GM19328 (cell line): ENCODE results near the gene TRIM40.
"Not testable (repeated sequence)": the region's sequence is repeated elsewhere in the genome, so short reads cannot be mapped to it uniquely, and the experiment has no call there.

Experiments used
- ATAC-seq: cut with Tn5 transposase; IDR thresholded peaks from one replicate; pipeline ENCODE4 v1.9.1; 2021; ENCODE audit warnings: mild to moderate bottlenecking, moderate library complexity; ENCODE audit not compliant: unreplicated experiment

Gene TRIM40

DNA sequence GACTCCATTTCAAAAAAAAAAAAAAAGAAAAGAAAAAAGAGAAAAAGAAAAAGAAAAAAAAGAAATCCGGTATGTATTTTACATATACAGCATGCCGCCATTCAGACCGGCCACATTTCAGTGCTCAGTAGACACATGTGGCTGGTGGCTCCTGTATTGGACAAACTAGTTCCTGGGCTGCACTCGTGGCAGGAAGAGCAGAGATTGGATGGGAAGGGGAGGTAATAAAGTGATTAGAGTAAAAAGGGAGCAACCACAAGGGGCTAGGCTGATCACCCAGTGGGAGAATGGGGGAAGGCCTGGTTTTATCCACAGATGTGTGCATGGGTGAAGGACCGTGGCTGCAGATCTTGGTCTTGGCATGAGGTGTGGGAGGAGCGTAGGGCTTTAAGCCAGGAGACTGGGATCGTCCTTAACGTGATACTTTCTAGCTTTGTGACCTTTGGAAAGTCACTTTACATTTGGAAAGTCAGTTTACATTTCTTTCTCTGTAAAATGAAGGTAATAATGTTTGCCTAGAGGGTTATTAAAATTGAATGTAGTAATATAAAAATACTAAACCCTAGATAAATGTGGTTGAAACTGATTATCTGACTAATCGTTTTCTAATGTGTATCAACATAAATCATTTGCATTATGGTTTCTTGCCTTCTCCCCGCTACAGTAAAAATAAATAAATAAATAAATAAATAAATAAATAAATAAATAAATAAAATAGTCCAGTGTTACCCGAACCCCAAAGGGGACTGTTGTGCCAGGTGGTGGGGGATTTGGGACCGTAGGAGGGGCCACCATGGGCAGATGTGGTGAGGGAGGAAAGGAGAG, 26.5 kb downstream of the TRIM40 start:
- ATAC-seq, result no peak

DNA sequence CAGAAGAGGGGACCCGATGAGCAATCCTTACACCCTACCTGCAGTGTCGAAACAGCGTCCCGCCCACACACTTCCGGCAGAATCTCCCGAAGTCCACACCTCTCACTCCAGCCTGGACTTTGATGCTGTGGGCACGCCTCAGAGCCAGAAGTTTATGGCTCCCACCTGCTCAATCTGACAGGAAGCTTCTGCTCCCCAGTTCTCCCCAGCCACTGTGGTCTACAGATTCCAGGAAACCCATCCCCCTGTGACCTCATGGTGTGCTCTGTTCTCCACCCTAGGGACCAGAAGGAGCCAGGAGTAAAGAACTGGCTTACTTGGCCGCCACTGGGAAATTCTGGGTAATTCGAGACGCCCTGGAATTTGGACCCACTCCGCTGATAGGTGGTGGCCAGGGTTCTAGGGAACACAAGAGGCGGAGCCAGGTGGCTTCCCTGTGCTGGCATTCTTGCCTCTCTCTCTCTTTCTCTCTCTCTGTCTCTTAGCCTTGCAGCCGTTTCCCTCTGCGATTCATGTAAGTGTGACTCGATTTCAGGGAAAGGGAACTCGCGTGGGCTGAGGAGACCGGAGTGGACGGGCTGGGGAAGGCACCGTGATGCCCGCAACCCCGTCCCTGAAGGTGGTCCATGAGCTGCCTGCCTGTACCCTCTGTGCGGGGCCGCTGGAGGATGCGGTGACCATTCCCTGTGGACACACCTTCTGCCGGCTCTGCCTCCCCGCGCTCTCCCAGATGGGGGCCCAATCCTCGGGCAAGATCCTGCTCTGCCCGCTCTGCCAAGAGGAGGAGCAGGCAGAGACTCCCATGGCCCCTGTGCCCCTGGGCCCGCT, 27.4 kb downstream of the TRIM40 start, which contains the start of gene TRIM15:
TSS of gene TRIM15 (plus strand) at position 457 of the 828 bp plus-strand sequence. CDS start at position 596, 139 bp downstream.
- ATAC-seq, result no peak

DNA sequence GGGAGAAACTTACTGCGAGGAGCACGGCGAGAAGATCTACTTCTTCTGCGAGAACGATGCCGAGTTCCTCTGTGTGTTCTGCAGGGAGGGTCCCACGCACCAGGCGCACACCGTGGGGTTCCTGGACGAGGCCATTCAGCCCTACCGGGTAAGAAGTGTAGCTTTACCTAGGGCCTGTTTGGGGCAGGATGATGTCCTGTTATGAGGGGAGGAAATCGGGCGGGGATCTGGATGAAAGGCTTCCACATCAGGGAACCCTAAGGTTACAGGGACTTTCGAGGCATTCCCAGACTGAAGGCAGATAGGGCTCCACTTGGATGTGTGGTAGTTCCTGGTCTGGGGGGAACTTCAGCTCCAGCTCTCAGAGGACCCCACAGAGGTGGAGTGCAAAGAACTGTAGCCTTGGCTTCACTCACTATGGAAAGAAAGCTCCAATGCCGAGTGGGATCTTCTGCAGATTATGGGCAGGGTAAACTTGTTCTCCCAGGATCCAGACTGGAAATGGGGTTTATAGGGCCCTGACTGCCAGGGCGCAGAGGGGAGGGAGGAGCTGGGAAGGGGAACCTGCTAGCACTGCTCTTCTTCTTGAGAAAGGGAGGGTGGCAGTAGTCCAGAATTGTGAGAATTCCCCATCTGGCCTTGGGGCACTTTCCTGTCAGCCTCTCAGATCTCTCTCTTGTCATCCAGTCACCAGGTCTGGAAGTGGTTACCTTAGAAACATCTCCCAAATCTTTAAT, 28.1 kb downstream of the TRIM40 start:
- no peak for ATAC-seq

DNA sequence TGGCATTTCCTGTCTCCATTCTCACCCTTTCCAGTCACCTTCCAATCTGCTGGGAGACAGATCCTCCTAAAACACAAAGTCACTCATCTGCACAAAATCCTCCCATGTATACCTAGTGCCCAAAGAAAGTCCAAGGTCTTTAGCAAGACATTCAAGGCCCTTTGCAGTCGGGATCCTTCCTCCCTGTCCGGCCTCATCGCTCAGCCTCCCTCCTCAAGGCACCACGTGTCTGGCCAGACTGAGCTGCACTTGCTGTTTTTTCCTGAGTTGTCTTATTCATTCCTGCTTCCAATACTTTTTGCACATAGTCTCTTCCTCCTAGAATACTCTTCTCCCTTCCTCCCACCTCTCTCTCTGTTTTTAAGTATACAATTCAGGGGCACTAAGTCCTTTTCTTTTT, 28.8 kb downstream of the TRIM40 start:
- no peak for ATAC-seq

DNA sequence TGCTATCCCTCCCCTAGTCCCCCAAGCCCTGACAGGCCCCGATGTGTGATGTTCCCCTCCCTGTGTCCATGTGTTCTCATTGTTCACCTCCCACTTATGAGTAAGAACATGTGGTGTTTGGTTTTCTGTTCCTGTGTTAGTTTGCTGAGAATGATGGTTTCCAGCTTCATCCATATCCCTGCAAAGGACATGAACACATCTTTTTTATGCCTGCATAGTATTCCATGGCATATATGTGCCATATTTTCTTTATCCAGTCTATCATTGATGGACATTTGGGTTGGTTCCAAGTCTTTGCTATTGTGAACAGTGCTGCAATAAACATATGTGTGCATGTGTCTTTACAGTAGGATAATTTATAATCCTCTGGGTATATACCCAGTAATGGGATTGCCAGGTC, 29.3 kb downstream of the TRIM40 start:
- not testable (repeated sequence) for ATAC-seq

DNA sequence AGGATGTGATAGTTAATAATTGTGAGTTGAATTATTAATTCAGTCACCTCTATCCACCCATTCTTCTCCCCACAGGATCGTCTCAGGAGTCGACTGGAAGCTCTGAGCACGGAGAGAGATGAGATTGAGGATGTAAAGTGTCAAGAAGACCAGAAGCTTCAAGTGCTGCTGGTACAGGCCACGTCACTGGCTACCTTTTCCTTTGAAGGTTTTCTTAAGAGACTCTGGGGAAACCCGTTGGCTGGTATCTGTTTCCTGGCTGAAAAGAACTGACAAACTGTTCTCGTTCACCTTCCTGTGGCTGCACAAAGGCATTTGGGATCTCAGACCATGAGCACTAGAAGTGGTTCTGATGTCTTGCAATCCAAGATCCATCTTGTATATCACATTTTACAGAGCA, 31.2 kb downstream of the TRIM40 start:
- no peak for ATAC-seq

DNA sequence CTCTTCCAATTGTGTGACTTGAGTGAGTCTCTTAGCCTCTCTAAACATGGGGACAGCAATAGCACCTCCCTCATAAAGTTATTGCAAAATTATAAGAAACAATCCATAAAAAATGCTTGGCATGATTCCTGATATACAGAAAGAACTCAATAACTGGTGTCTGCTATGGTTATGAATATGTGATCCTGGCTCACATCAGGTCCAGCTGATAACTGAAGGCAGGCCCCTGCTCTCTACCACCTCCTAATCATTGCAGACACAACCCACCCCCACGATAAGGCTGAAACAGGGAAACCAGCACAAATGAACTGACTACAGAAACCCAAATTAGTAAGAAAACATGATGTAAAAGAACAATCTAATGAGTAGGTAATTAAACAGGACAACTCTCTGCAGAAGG, 32.8 kb downstream of the TRIM40 start:
- ATAC-seq, result no peak

DNA sequence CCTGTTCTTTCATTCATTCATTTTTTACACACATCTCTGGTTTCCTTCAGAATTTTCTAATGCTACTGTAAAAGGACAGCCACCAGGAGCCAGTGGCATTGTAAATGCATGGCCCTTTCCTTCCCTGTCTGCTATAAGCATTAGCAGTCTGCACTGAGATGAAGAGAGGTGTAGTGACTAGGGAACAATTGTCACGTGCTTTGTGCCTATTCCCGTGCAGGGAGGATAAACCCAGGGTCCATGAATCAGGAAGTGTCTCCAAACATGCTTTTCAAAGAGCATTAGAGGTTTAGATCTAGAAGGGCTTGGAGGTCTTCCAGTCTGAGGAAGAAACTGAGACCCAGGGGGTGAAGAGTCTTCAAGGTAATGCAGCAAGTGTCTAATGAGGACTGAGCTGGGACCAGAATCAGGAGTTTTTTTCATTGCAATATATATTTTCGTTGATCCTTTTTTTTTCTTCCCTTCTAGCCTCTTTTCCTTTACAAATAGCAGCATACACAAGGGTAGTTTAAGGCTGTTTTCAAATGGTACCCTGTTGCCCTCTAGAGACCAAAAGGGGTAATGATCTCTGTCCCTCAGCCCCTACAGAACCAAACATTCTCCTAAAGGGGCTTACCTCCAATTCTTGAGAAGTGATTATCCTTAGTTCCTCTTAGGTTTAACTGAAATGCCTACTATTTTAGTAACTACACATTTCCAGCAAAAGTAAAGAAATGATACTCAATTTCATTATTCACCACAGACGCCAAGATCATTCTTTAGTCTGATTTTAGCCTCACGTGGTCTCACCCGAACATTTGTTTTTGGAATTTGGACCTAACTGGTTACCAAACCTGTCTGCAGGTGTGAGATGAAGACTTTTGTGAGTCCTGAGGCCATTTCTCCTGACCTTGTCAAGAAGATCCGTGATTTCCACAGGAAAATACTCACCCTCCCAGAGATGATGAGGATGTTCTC, 34.0 kb downstream of the TRIM40 start:
- ATAC-seq, result no peak

DNA sequence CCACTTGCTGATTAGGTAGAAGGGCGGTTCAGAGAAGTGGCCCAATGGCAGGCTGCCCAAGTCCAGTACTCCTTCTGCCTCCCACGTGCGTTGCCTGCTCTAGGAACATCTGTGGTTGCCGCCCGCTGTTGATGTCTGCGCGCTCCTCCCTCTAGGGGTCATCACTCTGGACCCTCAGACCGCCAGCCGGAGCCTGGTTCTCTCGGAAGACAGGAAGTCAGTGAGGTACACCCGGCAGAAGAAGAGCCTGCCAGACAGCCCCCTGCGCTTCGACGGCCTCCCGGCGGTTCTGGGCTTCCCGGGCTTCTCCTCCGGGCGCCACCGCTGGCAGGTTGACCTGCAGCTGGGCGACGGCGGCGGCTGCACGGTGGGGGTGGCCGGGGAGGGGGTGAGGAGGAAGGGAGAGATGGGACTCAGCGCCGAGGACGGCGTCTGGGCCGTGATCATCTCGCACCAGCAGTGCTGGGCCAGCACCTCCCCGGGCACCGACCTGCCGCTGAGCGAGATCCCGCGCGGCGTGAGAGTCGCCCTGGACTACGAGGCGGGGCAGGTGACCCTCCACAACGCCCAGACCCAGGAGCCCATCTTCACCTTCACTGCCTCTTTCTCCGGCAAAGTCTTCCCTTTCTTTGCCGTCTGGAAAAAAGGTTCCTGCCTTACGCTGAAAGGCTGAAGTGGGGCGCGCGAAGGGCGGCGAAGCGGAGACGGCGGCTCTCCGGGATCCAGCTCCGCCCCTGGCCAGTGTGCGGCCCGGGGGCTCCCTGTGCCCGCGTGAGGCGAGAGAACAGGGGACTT, 35.9 kb downstream of the TRIM40 start:
- no peak for ATAC-seq

DNA sequence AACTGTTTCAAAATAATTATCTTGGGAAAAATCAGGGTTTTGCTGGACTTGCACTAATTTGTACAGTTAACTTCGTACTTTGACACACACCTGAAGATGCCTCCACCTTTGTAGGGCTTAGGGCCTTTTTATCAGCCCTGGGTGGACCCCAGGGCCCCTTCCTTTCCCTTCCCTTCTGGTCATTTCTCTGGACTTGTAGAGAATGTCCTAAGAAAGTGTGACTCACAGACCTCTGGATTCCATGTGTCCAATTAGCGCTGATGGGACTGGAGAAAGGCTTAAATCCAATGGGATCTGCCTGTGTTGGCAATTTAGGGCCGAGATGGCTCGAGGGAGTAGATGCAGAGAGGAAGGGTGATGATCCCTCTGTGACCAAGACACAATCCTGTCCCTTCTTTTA, 36.7 kb downstream of the TRIM40 start:
- no peak for ATAC-seq

DNA sequence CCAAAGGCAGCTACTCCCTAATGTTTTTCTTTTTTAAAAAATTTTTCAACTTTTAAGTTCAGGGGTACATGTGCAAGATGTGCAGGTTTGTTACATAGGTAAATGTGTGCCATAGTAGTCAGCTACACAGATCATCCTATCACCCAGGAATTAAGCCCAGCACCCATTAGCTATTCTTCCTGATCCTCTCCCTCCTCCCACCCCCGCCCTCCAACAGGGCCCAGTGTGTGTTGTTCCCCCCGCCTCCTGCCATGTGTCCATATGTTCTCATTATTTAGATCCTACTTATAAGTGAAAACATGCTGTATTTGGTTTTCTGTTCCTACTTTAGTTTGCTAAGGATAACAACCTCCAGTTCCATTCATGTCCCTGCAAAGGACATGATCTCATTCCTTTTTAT, 39.8 kb downstream of the TRIM40 start:
- no peak for ATAC-seq

DNA sequence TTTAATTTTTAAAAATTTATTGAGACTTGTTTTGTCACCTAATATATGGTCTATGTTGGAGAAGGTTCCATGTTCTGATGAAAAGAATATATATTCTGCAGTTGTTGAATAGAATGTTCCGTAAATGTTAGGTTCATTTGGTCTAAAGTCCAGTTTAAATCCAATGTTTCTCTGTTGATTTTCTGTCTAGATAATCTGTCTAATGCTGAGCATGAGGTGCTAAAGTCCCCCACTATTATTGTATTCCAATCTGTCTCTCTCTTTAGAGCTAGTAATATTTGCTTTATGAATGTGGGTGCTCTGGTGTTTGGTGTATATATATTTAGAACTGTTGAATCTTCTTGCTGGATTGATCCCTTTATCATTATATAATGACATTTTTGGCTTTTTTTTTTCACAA, 42.9 kb downstream of the TRIM40 start:
- no peak for ATAC-seq

DNA sequence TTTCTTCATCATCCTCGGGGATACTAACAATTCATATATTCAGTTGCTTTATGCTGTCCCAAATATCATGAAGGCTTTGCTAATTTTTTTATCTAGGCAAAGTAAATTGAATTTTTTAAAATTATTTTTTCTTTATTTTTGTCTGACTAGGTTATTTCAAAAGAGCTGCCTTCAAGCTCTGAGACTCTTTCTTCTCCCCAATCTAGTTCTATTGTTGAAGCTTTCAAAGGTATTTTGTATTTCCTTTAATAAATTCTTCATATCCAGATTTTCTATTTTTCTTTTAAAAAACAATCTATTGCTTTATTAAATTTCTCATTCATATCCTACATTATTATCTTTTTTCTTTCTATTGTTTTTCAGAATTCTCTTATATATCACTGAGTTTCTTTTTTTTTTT, 44.2 kb downstream of the TRIM40 start:
- ATAC-seq, result no peak

DNA sequence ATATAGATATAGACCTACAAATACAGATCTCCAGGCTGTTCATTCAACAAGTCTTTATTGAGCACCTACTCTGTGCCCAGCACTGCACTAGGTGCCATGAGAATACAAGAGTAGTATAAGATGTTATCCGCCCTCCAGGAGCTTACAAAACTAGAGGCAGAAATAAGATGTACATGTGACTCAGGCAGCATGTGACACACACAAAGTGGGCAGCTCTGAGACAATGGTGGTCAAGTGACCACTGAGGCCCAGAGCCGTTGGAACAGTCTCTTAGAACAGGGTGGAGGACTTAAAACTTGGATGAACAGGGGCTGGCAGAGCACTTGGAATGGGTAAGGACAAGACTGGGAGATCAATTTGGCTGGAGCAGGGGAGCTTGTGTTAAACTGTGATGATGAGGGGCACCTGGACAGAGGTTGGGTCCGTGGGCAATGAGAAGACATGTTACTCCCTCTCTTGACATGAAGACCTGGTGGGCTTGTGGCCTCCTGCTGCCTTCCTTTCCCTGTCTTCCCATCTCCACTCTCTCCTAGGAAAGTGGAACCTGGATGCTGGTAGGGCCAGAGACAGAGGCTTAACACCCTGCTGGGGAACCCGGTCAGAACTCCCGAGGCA, 48.6 kb downstream of the TRIM40 start:
- ATAC-seq, result no peak

DNA sequence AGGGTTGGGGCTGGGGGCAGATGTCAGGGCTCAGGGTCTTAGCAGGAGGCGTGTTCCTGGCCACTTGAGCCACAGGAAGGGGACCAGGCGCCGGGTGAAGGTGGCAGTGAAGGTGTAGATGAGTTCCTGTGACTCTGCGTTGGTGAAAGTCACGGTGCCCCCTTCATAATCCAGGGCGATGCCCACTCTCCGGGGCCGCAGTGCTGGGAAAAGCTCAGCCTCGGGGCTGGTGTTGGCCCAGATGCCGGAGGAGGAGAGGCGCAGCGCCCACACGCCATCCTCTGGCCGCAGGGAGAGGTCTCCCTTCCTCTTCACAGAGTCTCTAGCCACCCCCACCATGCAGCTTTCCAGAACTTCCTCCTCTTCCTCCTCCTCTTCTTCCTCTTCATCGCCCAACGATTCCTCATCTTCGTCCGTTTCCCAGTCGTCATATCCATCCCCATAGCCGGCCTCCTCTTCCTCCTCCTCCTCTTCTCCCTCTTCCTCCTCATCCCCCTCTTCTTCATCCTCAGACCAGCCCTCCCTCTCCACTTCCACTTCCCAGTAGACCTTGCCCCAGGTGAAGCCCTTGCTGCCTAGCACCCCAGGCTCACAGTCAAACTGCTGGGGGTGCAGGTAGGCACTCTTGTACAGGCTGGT, 50.0 kb downstream of the TRIM40 start:
- ATAC-seq, result no peak

DNA sequence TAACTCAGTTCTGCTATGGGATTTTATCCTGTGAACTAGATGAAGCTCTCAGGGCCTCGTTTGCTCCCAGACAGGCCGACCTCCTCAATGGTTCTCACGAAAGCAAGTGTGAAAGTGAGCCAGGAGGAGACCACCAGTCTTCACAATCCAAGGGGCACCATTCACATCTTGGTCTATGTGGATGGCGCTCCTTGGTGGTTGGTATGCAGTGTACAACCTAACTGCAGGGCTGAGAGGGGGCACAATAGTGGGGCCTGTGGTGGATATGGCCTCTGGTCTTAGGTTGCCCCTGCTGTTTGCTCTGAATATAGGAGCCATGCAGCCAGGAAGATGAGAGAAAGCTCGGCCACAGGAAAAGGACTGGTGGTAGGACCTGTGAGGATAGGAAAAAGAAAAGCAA, 52.6 kb downstream of the TRIM40 start:
- no peak for ATAC-seq

DNA sequence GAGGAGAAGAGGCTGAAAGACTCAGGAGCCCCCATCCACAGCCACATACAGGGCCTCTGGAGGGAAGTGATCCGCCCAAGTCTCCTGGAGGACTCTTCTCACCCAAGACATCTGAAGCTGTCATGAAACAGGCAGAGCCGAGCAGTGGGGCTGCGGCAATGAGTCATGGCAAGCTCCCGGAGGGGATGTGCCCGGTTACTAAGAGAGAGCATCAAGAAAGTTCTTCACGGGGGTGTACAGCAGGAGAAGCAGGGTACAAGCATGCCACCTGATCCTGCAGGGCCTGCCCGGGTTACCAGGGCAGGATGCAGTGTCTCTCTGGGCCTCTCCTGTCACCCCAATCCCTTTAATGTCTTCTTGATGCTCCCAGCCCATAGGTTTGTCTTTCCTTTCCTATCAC, 56.1 kb downstream of the TRIM40 start:
- no peak for ATAC-seq
